HuH-7 (cell line): Measurements from ENCODE around the gene CEP128.

Experiments used
- DNase-seq: peaks from one replicate; pipeline ENCODE4 v3.0.0; 2011; ENCODE audit warnings: low spot score

CEP128 gene

DNA sequence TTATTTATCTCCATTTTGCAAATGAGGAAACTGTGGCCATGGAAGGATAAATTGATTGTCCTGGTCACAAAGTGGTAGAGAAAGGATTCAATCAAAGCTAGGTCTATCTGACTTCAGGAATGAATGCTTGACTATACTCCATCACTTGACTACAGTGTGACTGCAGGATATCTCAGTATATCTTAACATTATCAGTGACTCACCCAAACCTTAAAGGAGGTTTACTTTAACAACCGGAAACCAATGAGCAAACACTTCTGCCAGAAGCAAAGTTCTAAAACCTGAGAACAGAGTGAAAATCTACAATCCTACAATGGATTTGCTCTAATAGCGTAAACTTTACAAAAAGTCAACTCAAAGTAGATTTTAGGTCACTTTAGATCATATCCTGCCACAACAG, 277.0 kb downstream of the CEP128 start:
- no peak for DNase-seq

- DNase-seq: no peak
These were observed 278.0 kb downstream of the CEP128 start for GRCh38 chr14:80663541-80663940.

GRCh38 chr14:80659783-80660182, 281.8 kb downstream of the CEP128 start:
- no peak for DNase-seq

DNA sequence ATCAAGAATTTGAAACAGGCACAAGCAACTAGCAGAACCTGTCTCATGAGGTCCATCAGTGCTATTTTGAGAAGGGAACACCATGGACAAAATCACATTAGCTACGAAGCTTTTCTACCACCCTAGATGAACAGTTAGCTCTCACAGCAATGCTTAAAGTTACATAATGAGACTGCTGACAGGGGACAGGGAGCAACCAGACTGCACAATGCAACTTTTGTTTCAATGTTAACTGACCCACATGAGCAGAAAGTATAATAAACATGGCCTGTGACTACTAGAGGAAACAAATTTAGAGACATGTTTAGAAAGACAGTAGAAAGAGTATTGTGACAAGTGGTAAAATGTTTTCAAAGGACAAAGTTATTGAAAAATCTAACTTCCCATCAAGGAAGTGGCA, 282.8 kb downstream of the CEP128 start:
- DNase-seq: peak; percentile 26

- DNase-seq: no peak
These were observed 283.4 kb downstream of the CEP128 start for GRCh38 chr14:80658155-80658554.

GRCh38 chr14:80653956-80654355, 287.6 kb downstream of the CEP128 start:
- no peak for DNase-seq

GRCh38 chr14:80645667-80646413, 295.7 kb downstream of the CEP128 start:
- no peak for DNase-seq

- DNase-seq: no peak
These were observed 296.7 kb downstream of the CEP128 start for GRCh38 chr14:80644826-80645225.

DNA sequence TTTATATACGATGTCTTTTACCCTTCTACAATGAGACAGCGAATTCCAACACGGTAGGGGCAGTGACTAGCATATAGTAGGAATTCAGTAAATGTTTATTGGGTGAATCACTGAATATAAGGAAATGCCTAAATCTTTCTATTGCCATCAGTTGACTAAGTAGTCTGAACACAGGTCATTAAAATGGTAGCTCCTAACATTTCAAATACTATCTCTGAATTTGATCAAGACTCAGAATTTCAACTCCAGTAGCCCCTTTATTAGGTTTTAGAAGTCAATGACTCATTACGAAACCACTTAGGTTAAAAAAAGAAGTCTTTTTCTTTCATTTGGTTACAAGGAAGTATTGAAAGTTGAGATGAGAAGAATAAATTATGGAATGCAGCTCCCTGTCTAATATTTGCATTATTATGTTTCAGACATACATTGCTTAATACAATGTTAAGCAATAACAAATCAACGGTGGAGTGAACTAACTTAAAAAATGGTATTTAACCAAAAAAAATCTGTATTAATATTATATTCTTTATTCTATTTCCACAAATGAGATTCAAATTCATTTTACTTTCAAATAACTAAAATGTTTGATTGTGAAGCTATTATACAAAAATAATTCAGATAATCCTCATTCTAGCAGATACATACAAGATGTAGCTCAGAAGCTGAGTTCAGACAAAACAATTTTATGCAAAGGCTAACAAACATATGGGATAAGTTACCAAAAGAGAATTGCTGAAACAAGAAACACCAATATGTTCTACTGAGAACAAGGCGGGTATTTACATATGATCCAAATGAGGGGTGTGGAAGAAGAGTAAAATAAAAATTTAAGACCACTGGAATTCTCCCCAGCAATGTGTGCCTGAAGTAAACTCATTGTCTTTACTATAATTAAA, 302.7 kb downstream of the CEP128 start:
- DNase-seq: no peak

- no peak for DNase-seq
These were observed 303.6 kb downstream of the CEP128 start for GRCh38 chr14:80637756-80638619.

- DNase-seq: no peak
These were observed 305.5 kb downstream of the CEP128 start for GRCh38 chr14:80636071-80636470.

- DNase-seq: no peak
These were observed 307.3 kb downstream of the CEP128 start for GRCh38 chr14:80634106-80634758.

GRCh38 chr14:80629606-80630005, 311.9 kb downstream of the CEP128 start:
- DNase-seq: no peak

- DNase-seq: peak; percentile 23
These were observed 313.0 kb downstream of the CEP128 start for GRCh38 chr14:80628547-80628946.

GRCh38 chr14:80627745-80628144, 313.8 kb downstream of the CEP128 start:
- DNase-seq: no peak

DNA sequence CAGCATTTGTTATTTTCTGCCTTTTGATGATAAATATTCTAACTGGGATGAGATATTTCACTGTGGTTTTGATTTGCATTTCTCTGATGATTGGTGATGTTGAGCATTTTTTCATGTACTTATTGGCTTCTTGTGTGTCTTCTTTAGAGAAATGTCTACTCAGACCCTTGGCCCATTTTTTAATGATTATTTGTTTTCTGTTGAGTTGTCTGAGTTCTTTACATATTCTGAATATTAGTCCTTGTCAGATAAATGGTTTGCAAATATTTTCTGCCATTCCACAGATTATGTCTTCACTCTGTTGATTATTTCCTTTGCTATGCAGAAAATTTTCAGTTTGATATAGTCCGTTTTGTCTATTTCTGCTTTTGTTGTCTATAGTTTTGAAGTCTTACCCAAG, 317.0 kb downstream of the CEP128 start:
- no peak for DNase-seq

GRCh38 chr14:80621701-80622100, 319.8 kb downstream of the CEP128 start:
- no peak for DNase-seq

DNA sequence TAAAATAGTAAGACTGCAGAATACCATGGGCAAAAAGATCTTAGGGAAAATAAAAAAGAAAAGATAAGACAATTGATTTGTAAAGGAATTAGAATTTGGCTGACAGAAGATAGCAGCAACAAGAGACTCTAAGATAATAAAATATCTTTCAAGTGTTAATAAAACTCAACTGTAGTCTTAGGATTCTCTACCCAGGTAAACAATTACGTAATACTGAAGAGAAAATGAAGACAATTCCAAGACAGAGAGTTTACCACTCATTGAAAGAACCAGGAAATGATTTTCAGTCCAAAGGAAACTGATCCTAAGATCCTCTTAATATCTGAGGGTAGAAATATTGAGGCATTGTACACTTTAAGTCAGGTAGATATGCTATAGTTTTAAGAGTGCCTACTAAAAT, 321.1 kb downstream of the CEP128 start:
- DNase-seq: no peak

GRCh38 chr14:80618751-80619329, 322.7 kb downstream of the CEP128 start:
- no peak for DNase-seq

GRCh38 chr14:80615831-80616230, 325.7 kb downstream of the CEP128 start:
- DNase-seq: peak; percentile 8

DNA sequence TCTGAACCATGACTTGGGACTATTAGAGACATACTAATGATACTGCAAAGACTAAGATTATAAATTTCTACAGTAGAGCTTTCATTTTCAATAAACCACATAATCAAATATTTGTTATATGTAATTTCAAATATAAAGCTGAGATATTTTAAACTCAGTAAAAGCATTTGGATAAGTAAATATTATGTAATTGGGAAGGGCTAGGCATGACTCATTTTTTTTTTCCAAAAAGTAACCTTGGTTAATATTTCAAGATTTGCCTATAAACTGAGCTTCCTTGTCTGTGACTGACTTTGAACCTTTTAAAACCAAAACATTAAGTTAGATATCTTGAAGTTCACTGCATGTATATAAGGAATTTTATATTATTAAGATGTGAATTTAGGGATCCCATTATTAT, 332.5 kb downstream of the CEP128 start:
- DNase-seq: no peak
